ENCODE data around the gene SHH. TPM values are rescaled to one million over a fixed set of nuclear protein-coding genes. Genes with fewer than 3 reads are reported as not detected.

Gene SHH
- total RNA-seq, 6 donors from 2014 or later, result 6.1 to 9.6 (median 6.2) TPM

- H3K9me3 ChIP-seq, result no peaks in the 10 kb centered on the region
- TF ChIP-seq POLR2AphosphoS5 (IDR thresholded peaks at IDR 0.05) (no peak), POLR2A (IDR thresholded peaks at IDR 0.05) (no peak), EP300 (IDR thresholded peaks at IDR 0.05) (no peak), CTCF (IDR thresholded peaks at IDR 0.05) (no peak)
- ATAC-seq (ENCODE audit: low FRiP score in 2 of 2) (no peak), DNase-seq (no peak)
- peaks cover 11 to 86% (median 48%) of the 10 kb centered on the region in 4 donors for H3K36me3 ChIP-seq
- H3K27ac ChIP-seq, result no peak overlapping the region
- H3K4me3 ChIP-seq, result no peak overlapping the region
- H3K27me3 ChIP-seq, result no peaks in the 10 kb centered on the region
- no peaks in the 10 kb centered on the region for H3K4me1 ChIP-seq
- WGBS, 2 donors, result 88 to 91% methylated on average over 7 of the region's 7 CpGs
These were observed 36.6 kb downstream of the SHH start for GRCh38 chr7:155775691-155776090.

GRCh38 chr7:155774947-155775346 is 37.3 kb downstream of the SHH start:
- no peaks in the 10 kb centered on the region for H3K9me3 ChIP-seq
- peaks cover 11 to 86% (median 54%) of the 10 kb centered on the region in 4 donors for H3K36me3 ChIP-seq

GRCh38 chr7:155773531-155773930 is 38.7 kb downstream of the SHH start:
- no peak for TF ChIP-seq CTCF (IDR thresholded peaks at IDR 0.05)
- Histone ChIP-seq H3K27ac (no peak overlapping the region), H3K4me3 (no peak overlapping the region), H3K36me3 (peaks cover 23 to 87% (median 62%) of the 10 kb centered on the region in 4 donors), H3K27me3 (no peaks in the 10 kb centered on the region), H3K4me1 (no peaks in the 10 kb centered on the region), H3K9me3 (no peaks in the 10 kb centered on the region)
- 94 to 98% methylated on average over 4 of the region's 4 CpGs for WGBS, 2 donors
- ATAC-seq (ENCODE audit: low FRiP score in 2 of 2) (no peak), DNase-seq (no peak)

More at GRCh38 chr7:155774947-155775346, 37.3 kb downstream of the SHH start:
- no peaks in the 10 kb centered on the region for H3K4me1 ChIP-seq
- TF ChIP-seq EP300 (IDR thresholded peaks at IDR 0.05), result no peak
- no peak for TF ChIP-seq CTCF (IDR thresholded peaks at IDR 0.05)
- TF ChIP-seq POLR2A (IDR thresholded peaks at IDR 0.05), result no peak
- TF ChIP-seq POLR2AphosphoS5 (IDR thresholded peaks at IDR 0.05), result no peak
- DNase-seq, result no peak
- no peak for ATAC-seq (ENCODE audit: low FRiP score in 2 of 2)
- no peaks in the 10 kb centered on the region for H3K27me3 ChIP-seq
- 90 to 95% methylated on average over 14 of the region's 14 CpGs for WGBS, 2 donors
- H3K27ac ChIP-seq, result no peak overlapping the region
- H3K4me3 ChIP-seq, result no peak overlapping the region

GRCh38 chr7:155770241-155770640 is 42.0 kb downstream of the SHH start:
- Histone ChIP-seq H3K27ac (no peak overlapping the region), H3K9me3 (no peaks in the 10 kb centered on the region), H3K4me1 (no peaks in the 10 kb centered on the region), H3K36me3 (peaks cover 22 to 92% (median 63%) of the 10 kb centered on the region in 4 donors), H3K4me3 (no peak overlapping the region), H3K27me3 (no peaks in the 10 kb centered on the region)
- ATAC-seq (ENCODE audit: low FRiP score in 2 of 2) (no peak), DNase-seq (no peak)
- WGBS, 2 donors, result 95 to 97% methylated on average over 6 of the region's 6 CpGs
- TF ChIP-seq CTCF (IDR thresholded peaks at IDR 0.05), result no peak
- TF ChIP-seq EP300 (IDR thresholded peaks at IDR 0.05), result no peak

- 86 to 90% methylated on average over 6 of the region's 6 CpGs for WGBS, 2 donors
- peaks cover 20 to 92% (median 58%) of the 10 kb centered on the region in 4 donors for H3K36me3 ChIP-seq
- H3K4me1 ChIP-seq, result peaks cover 0 to 5% (median under 1%) of the 10 kb centered on the region in 4 donors
- no peak overlapping the region for H3K4me3 ChIP-seq
- H3K9me3 ChIP-seq, result no peaks in the 10 kb centered on the region
- no peak overlapping the region for H3K27ac ChIP-seq
- TF ChIP-seq POLR2AphosphoS5 (IDR thresholded peaks at IDR 0.05) (no peak), CTCF (IDR thresholded peaks at IDR 0.05) (no peak), POLR2A (IDR thresholded peaks at IDR 0.05) (no peak), EP300 (IDR thresholded peaks at IDR 0.05) (no peak)
- H3K27me3 ChIP-seq, result no peaks in the 10 kb centered on the region
- ATAC-seq (ENCODE audit: low FRiP score in 2 of 2) (no peak), DNase-seq (no peak)
These were observed 42.6 kb downstream of the SHH start for GRCh38 chr7:155769701-155770100.

Data from upper lobe of left lung (tissue), 6 donors.